Measurements from ENCODE around the gene TIMELESS.
"Not testable (repeated sequence)": the region's sequence is repeated elsewhere in the genome, so short reads cannot be mapped to it uniquely, and the experiment has no call there.

TIMELESS gene

GRCh38 chr12:56448860-56449621 is at the start of gene TIMELESS:
TSS of gene TIMELESS (minus strand) at chr12:56449426. CDS start at chr12:56434170, 15,256 bp downstream.
- DNase-seq (ENCODE audit: low spot score) = peak; percentile 95

- DNase-seq (ENCODE audit: low spot score) = not testable (repeated sequence)
These were observed 49.1 kb upstream of the TIMELESS start for GRCh38 chr12:56498126-56498902.

GRCh38 chr12:56496704-56497103 is 47.5 kb upstream of the TIMELESS start:
- DNase-seq (ENCODE audit: low spot score) = peak; percentile 54

- DNase-seq (ENCODE audit: low spot score) = not testable (repeated sequence)
These were observed 45.3 kb upstream of the TIMELESS start for GRCh38 chr12:56494481-56494880.

- not testable (repeated sequence) for DNase-seq (ENCODE audit: low spot score)
These were observed 44.8 kb upstream of the TIMELESS start for GRCh38 chr12:56494106-56494415.

DNA sequence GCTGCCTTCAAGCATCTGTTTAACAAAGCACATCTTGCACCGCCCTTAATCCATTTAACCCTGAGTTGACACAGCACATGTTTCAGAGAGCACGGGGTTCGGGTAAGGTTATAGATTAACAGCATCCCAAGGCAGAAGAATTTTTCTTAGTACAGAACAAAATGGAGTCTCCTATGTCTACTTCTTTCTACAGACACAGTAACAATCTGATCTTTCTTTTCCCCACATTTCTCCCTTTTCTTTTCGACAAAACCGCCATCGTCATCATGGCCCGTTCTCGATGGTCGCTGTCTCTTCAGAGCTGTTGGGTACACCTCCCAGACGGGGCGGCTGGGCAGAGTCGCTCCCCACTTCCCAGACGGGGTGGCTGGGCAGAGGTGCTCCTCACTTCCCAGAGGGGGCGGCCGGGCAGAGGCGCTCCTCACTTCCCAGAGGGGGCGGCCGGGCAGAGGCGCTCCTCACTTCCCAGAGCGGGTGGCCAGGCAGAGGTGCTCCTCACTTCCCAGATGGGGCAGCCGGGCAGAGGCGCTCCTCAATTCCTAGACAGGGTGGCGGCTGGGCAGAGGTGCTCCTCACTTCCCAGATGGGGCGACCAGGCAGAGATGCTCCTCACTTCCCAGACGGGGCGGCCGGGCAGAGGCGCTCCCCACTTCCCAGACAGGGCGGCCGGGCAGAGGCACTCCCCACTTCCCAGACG is 44.3 kb upstream of the TIMELESS start:
- not testable (repeated sequence) for DNase-seq (ENCODE audit: low spot score)

GRCh38 chr12:56490360-56490759 is 41.1 kb upstream of the TIMELESS start:
- DNase-seq (ENCODE audit: low spot score) = no peak

DNA sequence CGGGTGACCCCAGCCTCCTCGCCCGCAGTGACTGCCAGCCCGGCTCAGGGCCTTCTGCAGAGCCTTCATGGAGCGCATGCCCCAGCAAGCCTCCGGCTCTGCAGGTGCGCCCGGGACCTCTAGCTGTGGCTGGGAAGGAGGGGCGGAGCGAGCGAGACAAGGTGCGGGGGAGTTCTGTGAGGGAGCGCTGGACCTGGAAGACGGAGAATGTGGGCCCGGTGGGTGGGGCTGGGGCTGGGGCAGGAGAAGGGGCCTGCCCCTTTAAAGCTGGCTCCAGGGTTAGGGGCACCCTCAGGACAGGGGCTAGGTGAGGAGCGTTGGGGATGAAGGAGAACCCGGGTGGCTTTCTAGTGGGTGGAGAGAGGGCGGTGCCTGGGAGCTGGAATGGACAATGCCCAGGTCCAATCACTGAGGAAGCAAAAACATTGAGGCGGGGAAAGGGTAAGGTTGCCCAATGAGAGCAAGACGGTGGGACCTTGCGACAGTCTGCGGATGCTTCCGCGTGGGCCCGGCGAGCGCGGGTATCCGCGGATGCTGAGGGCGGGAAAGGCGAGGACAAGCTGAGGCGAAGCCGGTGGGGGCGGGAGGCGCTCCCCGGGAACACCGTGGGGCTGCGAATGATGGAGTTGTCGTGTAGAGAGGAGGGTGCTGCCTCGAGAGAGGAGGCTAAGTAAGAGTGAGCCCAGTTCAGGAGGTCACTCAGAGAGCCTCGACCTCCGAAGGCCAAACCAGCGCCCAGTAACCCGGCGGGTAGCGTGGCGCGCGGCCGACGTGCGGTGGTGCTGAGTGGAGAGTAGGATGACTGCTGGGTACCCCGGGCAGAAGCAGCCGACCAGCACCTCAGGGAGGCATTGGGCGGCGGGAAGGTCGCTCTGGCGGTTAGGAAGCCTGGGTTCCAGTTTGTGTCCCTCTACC is 39.1 kb upstream of the TIMELESS start, which contains the start of gene GLS2:
TSS of gene GLS2 (minus strand) at position 121 of the 915 bp plus-strand sequence. CDS start at position 78, 43 bp downstream.
- peak; percentile 91 for DNase-seq (ENCODE audit: low spot score)

DNA sequence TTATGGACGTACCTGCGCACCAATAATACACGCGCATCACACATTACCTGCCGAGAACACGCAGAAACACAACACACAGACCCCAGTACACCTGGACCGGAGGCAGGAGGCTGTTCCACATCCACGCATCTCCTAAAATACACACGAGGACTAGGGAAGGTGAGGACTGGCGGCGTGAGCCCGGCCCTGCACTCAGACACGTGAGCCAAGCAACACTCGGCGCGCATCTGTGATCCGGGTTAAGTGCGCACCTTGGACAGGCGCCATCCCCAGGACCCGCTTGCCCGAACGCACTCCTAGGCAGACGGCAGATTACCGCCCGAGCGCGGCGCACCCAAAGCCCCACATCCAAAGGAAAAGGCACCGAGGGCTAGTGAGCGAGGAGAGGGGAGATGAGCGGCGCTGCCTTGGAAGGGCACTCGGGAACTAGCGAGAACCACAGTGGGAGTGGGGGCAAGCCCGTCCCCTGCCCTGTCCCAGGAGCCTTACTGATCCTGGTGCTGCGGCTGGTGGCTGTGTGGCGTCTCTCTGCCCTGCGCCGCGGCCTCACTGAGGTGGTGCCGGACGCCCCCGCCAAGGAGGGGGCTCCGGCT is 38.3 kb upstream of the TIMELESS start:
- peak; percentile 46 for DNase-seq (ENCODE audit: low spot score)

GRCh38 chr12:56486694-56487093 is 37.5 kb upstream of the TIMELESS start:
- no peak for DNase-seq (ENCODE audit: low spot score)

- DNase-seq (ENCODE audit: low spot score) = no peak
These were observed 35.3 kb upstream of the TIMELESS start for GRCh38 chr12:56484566-56484965.

DNA sequence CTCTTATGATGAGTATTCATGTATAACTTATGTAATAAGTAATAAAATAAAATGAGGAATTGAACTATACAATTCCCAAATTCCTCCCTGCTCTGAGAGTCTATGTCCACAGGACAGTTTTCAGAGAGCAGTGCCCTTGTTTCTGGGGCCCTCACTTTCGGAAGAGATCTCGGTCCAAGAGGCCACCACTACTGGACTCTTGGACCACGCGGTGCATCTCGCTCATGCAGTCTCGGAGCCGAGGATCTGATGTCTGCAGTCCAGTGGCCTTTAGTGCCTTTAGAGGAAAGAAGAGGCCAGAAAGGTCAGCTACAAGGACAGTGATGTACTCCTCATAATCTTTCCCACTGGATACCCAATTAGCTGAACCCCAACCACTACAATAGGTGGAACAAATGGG is 30.4 kb upstream of the TIMELESS start:
- no peak for DNase-seq (ENCODE audit: low spot score)

GRCh38 chr12:56477521-56478225 is 28.4 kb upstream of the TIMELESS start:
- no peak for DNase-seq (ENCODE audit: low spot score)

GRCh38 chr12:56476972-56477432 is 27.8 kb upstream of the TIMELESS start:
- DNase-seq (ENCODE audit: low spot score) = no peak

- no peak for DNase-seq (ENCODE audit: low spot score)
These were observed 26.9 kb upstream of the TIMELESS start for GRCh38 chr12:56476143-56476542.

- DNase-seq (ENCODE audit: low spot score) = no peak
These were observed 25.2 kb upstream of the TIMELESS start for GRCh38 chr12:56474389-56474788.

GRCh38 chr12:56469007-56469930 is 20.0 kb upstream of the TIMELESS start:
- peak; percentile 18 for DNase-seq (ENCODE audit: low spot score)

DNA sequence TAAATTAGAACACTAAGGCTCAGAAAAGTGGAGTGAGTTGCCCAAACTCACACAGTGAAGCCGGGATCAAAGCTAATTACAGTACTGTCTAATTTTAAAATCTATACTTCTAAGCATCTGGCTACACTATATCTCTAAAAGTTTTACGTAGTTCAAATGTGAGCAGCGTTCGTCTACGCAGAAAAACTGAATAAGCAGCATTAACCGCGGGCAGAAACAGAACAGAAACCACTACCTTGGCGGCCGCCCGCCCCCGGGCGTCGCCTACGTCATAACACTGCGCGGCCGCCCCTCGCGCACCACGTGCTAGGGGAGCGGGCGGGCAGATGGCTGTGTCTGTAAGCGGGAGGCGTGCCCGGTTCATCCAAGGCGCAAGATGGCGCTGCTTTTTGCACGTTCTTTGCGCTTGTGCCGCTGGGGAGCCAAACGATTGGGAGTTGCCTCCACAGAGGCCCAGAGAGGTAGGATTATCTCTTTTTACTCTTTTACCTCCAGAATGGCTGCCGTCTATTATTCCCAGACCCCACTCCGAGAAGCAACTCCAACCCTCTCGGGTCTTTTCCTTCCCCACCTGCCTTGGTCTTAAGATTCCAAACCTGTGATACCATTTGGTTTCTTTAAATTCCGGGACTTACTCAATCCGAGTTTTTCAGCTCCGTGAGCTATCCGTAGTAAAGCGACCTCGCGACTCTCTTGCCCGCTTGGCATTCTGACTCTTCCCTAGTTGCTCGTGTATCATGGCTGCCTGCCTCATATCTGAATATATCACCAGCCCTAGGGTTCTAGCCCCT is 19.2 kb upstream of the TIMELESS start, which contains the start of gene SPRYD4:
TSS of gene SPRYD4 (plus strand) at position 363 of the 791 bp plus-strand sequence. CDS start at position 377, 14 bp downstream.
- peak; percentile 97 for DNase-seq (ENCODE audit: low spot score)
